Heart right ventricle (tissue), 16 donors: ENCODE data around the gene CERS6. TPM values are rescaled to one million over a fixed set of nuclear protein-coding genes. Genes with fewer than 3 reads are reported as not detected.

Experiments used
- ATAC-seq, 8 donors: fragments of 200-7000 bp; cut with Tn5 transposase; one replicate each; pipeline ENCODE4 v1.9.1; 2020; ENCODE audit warnings: mild to moderate bottlenecking in 8 of 8, moderate library complexity in 8 of 8, moderate number of reproducible peaks in 1 of 8
- DNase-seq, 2 donors: peaks; one replicate each; pipeline ENCODE4 v3.0.0-alpha.2; 2020
- H3K27ac ChIP-seq, 10 donors: fragments of 200-600 bp; sonication (generic) in 2 of 10; one replicate each; pipeline versions ENCODE4 v1.5.0 to v1.8.0; 2020 to 2022; ENCODE audit warnings: mild to moderate bottlenecking in 3 of 10
- H3K27me3 ChIP-seq, 7 donors: fragments of 200-600 bp; one replicate each; pipeline ENCODE4 v1.8.0; 2021 to 2022; ENCODE audit warnings: mild to moderate bottlenecking in 2 of 7
- H3K36me3 ChIP-seq, 9 donors: fragments of 200-600 bp; sonication (generic) in 1 of 9; one replicate each; pipeline versions ENCODE4 v1.5.0 to v1.8.0; 2020 to 2022; ENCODE audit warnings: mild to moderate bottlenecking in 2 of 9
- H3K4me1 ChIP-seq, 9 donors: fragments of 200-600 bp; sonication (generic) in 1 of 9; one replicate each; pipeline versions ENCODE4 v1.5.0 to v1.8.0; 2020 to 2022; ENCODE audit warnings: mild to moderate bottlenecking in 4 of 9
- H3K4me3 ChIP-seq, 10 donors: fragments of 200-600 bp; sonication (generic) in 2 of 10; one replicate each; pipeline versions ENCODE4 v1.5.0 to v1.8.0; 2020 to 2022; ENCODE audit warnings: mild to moderate bottlenecking in 7 of 10, moderate library complexity in 2 of 10
- H3K9me3 ChIP-seq, 11 donors: fragments of 200-600 bp in 10 of 11; sonication (generic) in 2 of 11; one replicate each; pipeline versions ENCODE4 v1.5.0 to v1.8.0; 2013 to 2022; ENCODE audit warnings: mild to moderate bottlenecking in 2 of 11, control low read depth in 1 of 11, moderate library complexity in 1 of 11
- WGBS, 2 donors: extraction: QIAGEN DNeasy Blood & Tissue Kit; methylation state at CpG; one replicate each; pipeline ENCODE4 v1.1.7; 2013; ENCODE audit warnings: inconsistent platforms in 1 of 2; 5-methylcytosine and 5-hydroxymethylcytosine counted together
- intact Hi-C, 10 donors: fragments of 100-400 bp; cut with DNase I; formaldehyde crosslinking; loops; one replicate each; pipeline versions ENCODE4 v1.11.1 to v1.14.2; 2022
- polyA plus RNA-seq, 2 donors: library from polyadenylated mRNA; stranded (reverse); fragments of 200-250 nt; gene quantifications; one replicate each; pipeline ENCODE4 v1.2.3, GENCODE V29; 2013
- total RNA-seq, 10 donors: library from RNA; stranded (reverse); fragmentation: NEBNext Ultra II Directional in 3 of 10; extraction: Animal tissue kit (Norgen Biotek cat#: 25700) in 3 of 10; gene quantifications; one replicate each; pipeline versions ENCODE4 v1.2.1 to v1.2.4, GENCODE V29; 2021 to 2023
- TF ChIP-seq, protein P1 (sequence below), 9 donors: fragments of 200-600 bp; sonication (generic) in 2 of 9; IDR thresholded peaks; one replicate each; pipeline versions ENCODE4 v1.5.0 to v1.8.0; 2021 to 2022; ENCODE audit warnings: antibody characterized with exemption in 9 of 9, mild to moderate bottlenecking in 5 of 9, moderate library complexity in 1 of 9
- donor health status: Arrhythmogenic right ventricular cardiomyopathy.
- donor health status: ischemic (EF 13 %, LVEDD 7.1; RV severe dilation, severe dysfunction).
- donor health status: healthy with polysubstance abuse.
- donor health status: DM: no; HTN: yes; CAD: no.
- donor health status: DM: no; HTN: no; CAD: no.
- donor health status: ischemic (EF 25% LVEDD 6.9; RV normal size, moderate dysfunction).
- donor health status: ischemic (EF 25% LVEDD 5.7; RV mildly dilated, moderate dysfunction).
- donor health status: healthy.
- donor health status: DM: yes; HTN: yes; CAD: no.
- donor health status: Ischemic cardiomyopathy.
- donor health status: ischemic (EF 35%, LVEDD 5.7; RV mildly dilated, moderate dysfunction).
- donor health status: nonischemic (EF 11% LVEDD 7.7; RV severe dilation, severe dysfunction).
- donor health status: DM: yes; HTN: yes; CAD: no.
- donor health status: PGD.
- donor health status: ischemic (EF 29% LVEDD 5.4; RV normal size, mild dysfunction).
- donor health status: nonischemic (EF 23%, LVEDD 6.1; RV moderate dilation, normal function).

Gene CERS6
- total and polyA plus RNA-seq, 12 donors: 20.5 to 76.3 (median 56.1) TPM

DNA sequence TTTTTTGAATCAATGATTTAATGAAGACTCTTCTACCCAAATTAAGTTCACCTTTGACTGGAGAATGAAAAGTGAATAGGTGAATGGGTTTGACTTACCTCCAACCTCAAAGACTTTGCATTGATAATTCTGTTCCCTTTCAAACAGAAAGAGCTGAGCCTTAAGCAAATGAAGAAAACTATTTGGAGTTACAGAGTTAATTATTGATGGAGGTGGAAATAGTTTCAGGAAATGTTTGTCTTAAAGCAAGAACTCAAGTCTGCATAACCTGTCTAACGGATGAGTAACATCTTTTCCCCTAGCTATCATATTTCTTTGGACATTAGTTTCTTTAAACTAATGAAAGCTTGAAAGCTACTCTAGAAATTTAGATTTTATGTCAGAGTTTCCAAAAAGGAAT lies 166.5 kb downstream of the CERS6 start:
- no peaks in the 10 kb centered on the region for H3K27me3 ChIP-seq
- H3K9me3 ChIP-seq: peaks cover 0 to 6% (median 0%) of the 10 kb centered on the region in 11 donors
- 93% methylated on average over 1 of the region's 1 CpG for WGBS, 2 donors
- TF ChIP-seq, protein P1, sequence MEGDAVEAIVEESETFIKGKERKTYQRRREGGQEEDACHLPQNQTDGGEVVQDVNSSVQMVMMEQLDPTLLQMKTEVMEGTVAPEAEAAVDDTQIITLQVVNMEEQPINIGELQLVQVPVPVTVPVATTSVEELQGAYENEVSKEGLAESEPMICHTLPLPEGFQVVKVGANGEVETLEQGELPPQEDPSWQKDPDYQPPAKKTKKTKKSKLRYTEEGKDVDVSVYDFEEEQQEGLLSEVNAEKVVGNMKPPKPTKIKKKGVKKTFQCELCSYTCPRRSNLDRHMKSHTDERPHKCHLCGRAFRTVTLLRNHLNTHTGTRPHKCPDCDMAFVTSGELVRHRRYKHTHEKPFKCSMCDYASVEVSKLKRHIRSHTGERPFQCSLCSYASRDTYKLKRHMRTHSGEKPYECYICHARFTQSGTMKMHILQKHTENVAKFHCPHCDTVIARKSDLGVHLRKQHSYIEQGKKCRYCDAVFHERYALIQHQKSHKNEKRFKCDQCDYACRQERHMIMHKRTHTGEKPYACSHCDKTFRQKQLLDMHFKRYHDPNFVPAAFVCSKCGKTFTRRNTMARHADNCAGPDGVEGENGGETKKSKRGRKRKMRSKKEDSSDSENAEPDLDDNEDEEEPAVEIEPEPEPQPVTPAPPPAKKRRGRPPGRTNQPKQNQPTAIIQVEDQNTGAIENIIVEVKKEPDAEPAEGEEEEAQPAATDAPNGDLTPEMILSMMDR (IDR thresholded peaks at IDR 0.05): no peak
- intact Hi-C loops: no loop called here
- DNase-seq (no peak), ATAC-seq (no peak)
- H3K27ac ChIP-seq: no peak overlapping the region
- H3K36me3 ChIP-seq: no peaks in the 10 kb centered on the region
- H3K4me3 ChIP-seq: no peak overlapping the region
- peaks cover 0 to 14% (median 4%) of the 10 kb centered on the region in 9 donors for H3K4me1 ChIP-seq

GRCh38 chr2:168624028-168624427 lies 168.0 kb downstream of the CERS6 start:
- WGBS, 2 donors: 95 to 97% methylated on average over 3 of the region's 3 CpGs
- Histone ChIP-seq H3K36me3 (no peaks in the 10 kb centered on the region), H3K4me3 (no peak overlapping the region), H3K4me1 (peaks cover 0 to 22% (median 7%) of the 10 kb centered on the region in 9 donors), H3K27me3 (no peaks in the 10 kb centered on the region), H3K27ac (no peak overlapping the region), H3K9me3 (no peaks in the 10 kb centered on the region)
- DNase-seq (no peak), ATAC-seq (no peak)
- TF ChIP-seq, protein P1 (IDR thresholded peaks at IDR 0.05): no peak
- intact Hi-C loops: no loop called here

DNA sequence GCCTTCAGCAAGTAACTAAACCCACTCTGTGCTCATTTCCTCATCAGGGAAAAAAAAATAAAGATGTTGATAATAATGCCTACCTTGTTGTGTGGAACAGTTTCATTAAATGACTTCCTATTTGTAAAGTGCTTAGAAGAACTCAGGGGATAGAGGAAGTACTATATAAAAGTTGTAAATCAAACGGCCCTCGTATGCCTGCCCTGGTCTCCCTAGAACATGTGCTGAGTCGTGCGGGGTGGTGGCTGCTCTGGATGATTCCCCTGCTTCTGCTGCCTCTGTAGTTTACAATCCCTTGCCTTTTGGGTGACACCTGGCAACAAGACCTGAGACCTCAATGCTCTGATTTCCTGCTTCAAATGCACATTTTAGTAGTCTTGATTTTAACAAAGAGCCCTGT lies 170.0 kb downstream of the CERS6 start:
- peaks cover 0 to 22% (median 7%) of the 10 kb centered on the region in 9 donors for H3K4me1 ChIP-seq
- intact Hi-C loops: loop anchor here in 1 of 10 donors (5.0 kb wide), 1 partner anchor 34 kb away; no protein-coding TSS in a partner anchor
- peak overlapping the region in 1 of 10 donors; percentile 10 for H3K27ac ChIP-seq
- H3K9me3 ChIP-seq: no peaks in the 10 kb centered on the region
- TF ChIP-seq, protein P1 (IDR thresholded peaks at IDR 0.05): no peak
- no peaks in the 10 kb centered on the region for H3K27me3 ChIP-seq
- 77 to 83% methylated on average over 4 of the region's 4 CpGs for WGBS, 2 donors
- no peak overlapping the region for H3K4me3 ChIP-seq
- ATAC-seq (peak in 2 of 8 donors; percentile 37 to 56), DNase-seq (no peak)
- no peaks in the 10 kb centered on the region for H3K36me3 ChIP-seq

- intact Hi-C loops: loop anchor here in 1 of 10 donors (5.0 kb wide), 1 partner anchor 34 kb away; no protein-coding TSS in a partner anchor
- TF ChIP-seq, protein P1 (IDR thresholded peaks at IDR 0.05): no peak
- DNase-seq (no peak), ATAC-seq (no peak)
- Histone ChIP-seq H3K36me3 (no peaks in the 10 kb centered on the region), H3K4me3 (no peak overlapping the region), H3K27me3 (no peaks in the 10 kb centered on the region), H3K27ac (peak overlapping the region in 1 of 10 donors; percentile 10), H3K4me1 (peaks cover 0 to 22% (median 7%) of the 10 kb centered on the region in 9 donors), H3K9me3 (no peaks in the 10 kb centered on the region)
- WGBS, 2 donors: 56 to 59% methylated on average over 3 of the region's 3 CpGs
These were observed 170.6 kb downstream of the CERS6 start for GRCh38 chr2:168626647-168627046.
